SU-DHL-6 (cell line): ENCODE data around the gene LRRC8A.

Experiments
- EZH2phosphoT487 ChIP-seq: fragments of 200-600 bp; sonication (generic), shearing (Covaris generic); conservative IDR thresholded peaks from 2 replicates; pipeline ENCODE4 v1.6.1; 2018; ENCODE audit warnings: mild to moderate bottlenecking, antibody characterized with exemption, low read length, moderate library complexity, mixed read lengths
- TF ChIP-seq, protein P1 (sequence below): fragments of 200-600 bp; sonication (generic); IDR thresholded peaks from one replicate; pipeline ENCODE4 v1.5.1; 2017; ENCODE audit warnings: antibody characterized with exemption, mild to moderate bottlenecking, low read length, moderate library complexity; ENCODE audit not compliant: insufficient read depth, poor library complexity, severe bottlenecking

DNA sequence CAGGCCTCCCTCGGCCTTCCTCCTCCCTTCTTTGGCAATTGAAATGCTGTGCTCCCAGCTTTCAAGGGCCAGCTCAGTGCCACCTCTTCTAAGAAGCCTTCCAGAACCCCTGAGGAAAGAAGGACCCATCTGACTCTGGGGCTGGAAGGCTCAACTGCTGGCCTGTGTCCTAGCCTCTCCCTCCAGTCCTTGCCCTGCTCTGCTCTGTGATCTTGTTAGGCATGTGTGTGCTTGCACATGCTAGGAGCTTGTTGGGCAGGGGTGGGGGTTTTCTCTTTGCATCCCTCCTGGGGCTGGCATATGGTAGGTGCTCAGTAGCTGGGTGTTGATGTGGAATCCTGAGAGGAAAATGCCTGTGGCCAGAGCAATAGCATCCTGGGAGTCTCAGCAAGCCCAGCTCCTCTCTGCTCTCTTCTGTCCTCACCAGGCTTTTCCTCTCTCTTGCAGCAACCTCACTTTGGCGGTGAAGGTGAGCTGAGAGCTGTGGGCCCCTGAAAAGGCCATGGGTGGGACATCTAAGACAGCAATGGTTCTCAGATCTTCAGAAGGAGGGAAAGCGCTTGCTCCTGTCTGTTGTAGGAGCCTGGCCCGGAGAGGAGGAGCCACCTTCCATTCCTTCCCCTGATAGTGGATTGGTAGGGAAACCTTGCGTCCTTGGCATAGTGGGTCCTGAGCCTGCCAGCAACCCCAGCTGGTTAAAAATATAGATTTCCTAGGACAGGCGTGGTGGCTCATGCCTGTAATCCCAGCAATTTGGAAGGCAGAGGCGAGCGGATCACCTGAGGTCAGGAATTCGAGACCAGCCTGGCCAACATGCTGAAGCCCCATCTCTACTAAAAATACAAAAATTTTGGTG is 55.6 kb downstream of the LRRC8A start:
- TF ChIP-seq, protein P1, sequence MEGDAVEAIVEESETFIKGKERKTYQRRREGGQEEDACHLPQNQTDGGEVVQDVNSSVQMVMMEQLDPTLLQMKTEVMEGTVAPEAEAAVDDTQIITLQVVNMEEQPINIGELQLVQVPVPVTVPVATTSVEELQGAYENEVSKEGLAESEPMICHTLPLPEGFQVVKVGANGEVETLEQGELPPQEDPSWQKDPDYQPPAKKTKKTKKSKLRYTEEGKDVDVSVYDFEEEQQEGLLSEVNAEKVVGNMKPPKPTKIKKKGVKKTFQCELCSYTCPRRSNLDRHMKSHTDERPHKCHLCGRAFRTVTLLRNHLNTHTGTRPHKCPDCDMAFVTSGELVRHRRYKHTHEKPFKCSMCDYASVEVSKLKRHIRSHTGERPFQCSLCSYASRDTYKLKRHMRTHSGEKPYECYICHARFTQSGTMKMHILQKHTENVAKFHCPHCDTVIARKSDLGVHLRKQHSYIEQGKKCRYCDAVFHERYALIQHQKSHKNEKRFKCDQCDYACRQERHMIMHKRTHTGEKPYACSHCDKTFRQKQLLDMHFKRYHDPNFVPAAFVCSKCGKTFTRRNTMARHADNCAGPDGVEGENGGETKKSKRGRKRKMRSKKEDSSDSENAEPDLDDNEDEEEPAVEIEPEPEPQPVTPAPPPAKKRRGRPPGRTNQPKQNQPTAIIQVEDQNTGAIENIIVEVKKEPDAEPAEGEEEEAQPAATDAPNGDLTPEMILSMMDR: no peak
- TF ChIP-seq EZH2phosphoT487: no peak
